GM21528 (cell line): Measurements from ENCODE around the gene MYL12A.

Experiments
- ATAC-seq: cut with Tn5 transposase; IDR thresholded peaks from one replicate; pipeline ENCODE4 v1.9.1; 2021; ENCODE audit warnings: mild to moderate bottlenecking, moderate library complexity; ENCODE audit not compliant: unreplicated experiment, low FRiP score

Gene MYL12A

DNA sequence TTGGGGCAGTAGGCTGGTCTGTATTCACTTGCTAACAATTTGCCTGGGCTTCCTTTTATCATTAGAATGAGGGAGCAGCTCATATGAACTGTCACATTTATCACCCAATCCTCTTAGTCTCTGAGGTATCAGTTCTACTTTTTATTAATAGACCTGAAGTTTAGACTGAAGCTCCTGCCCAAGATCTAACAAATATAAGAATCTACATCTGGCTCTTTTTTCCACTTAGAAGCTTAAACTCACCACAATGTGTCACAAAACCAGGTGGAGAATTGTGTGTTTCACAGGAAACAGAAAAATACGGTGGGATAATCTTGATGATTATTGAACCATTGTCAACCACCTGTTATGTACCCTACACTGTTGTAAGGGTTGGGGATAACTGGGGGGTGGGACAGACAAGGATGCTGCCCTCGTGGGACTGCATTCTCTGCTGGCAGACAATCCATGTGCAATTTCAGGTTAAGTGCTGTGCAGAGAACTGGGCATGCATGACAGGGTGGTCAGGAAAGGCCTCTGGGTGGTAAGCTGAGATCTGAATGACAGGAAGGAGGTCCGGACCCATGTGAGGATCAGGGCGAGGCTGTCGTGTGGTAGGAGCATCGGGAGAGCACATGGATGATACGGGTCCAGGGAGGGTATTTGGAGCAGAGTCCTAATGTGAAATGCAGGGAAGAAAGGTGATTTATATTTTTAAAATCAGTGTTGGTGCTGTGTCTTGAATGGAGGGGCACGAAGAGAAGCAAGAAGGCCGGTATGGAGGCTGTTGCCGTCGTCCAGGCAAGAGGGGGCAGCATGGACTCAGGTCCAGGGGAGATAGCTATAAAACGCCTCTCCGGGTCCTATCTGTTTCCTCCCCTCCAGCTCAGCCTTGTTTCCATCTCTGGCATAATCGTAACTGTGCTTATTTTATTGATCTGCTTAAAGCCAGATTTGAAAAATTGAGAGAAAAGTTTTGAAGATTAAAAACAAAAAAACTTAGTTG, 31.9 kb downstream of the MYL12A start:
- ATAC-seq: peak; percentile 88

GRCh38 chr18:3281456-3282400, 34.1 kb downstream of the MYL12A start:
- ATAC-seq: no peak

DNA sequence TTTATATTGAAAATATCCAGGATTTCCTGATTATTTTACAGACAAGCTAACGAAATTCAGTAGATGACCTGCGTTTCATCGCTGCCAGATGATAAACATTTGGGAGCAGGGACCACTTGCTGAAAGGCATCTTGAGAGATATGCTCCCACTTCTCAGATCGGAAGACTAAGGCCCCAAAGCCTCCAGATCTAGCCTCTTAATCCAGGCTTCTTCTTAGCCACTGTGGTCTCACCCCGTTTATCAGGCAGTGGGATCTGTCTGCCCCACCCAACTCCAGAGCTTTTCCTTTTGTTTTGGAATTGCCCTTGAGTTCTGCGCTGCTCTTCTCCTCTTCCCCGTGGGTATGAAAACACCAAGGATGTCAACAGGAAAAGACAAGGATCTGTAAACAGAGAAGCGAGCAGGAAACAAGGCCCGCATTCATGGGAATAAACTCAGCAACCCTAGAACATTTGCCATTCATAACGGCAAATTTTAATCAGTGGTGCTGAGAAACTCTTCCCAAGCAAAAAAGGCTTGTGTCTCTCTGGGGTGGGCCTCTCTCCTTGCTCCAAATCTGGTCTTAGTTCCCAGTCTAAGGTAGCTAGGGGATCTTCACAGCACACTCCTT, 35.8 kb downstream of the MYL12A start:
- no peak for ATAC-seq

- ATAC-seq: no peak
Measured at GRCh38 chr18:3283908-3284307, 36.3 kb downstream of the MYL12A start.

DNA sequence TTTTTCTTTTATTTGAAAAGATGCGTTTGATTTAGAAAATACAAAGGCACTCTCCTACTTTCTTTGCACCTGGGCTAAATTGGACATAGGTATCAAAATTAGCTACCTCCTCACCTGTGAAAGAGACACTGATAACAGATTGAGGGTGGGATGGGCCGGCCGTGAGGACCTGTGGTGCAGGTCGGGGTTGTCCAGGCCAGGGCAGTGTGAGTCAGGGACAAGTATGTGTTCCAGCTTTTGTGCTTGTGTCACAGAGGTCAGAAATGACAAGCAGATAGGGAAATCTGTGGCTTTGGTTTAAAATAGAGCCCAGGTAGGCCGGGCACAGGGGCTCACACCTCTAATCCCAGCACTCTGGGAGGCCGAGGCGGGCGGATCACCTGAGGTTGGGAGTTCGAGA, 36.9 kb downstream of the MYL12A start:
- ATAC-seq: no peak

DNA sequence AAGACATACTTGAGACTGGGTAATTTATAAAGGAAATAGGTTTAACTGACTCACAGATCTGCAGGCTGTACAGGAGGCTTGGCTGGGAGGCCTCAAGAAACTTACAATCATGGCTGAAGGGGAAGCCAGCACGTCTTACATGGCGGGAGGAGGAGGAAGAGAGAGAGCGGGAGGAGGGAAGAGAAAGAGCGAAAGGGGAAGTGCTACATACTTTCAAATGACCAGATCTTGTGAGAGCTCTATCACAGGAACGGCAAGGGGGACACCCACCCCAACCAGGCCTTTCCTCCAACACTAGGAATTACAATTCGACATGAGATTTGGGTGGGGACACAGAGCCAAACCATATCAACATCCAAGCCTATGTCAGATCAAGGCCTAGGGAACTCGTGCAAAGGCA, 38.6 kb downstream of the MYL12A start:
- no peak for ATAC-seq

DNA sequence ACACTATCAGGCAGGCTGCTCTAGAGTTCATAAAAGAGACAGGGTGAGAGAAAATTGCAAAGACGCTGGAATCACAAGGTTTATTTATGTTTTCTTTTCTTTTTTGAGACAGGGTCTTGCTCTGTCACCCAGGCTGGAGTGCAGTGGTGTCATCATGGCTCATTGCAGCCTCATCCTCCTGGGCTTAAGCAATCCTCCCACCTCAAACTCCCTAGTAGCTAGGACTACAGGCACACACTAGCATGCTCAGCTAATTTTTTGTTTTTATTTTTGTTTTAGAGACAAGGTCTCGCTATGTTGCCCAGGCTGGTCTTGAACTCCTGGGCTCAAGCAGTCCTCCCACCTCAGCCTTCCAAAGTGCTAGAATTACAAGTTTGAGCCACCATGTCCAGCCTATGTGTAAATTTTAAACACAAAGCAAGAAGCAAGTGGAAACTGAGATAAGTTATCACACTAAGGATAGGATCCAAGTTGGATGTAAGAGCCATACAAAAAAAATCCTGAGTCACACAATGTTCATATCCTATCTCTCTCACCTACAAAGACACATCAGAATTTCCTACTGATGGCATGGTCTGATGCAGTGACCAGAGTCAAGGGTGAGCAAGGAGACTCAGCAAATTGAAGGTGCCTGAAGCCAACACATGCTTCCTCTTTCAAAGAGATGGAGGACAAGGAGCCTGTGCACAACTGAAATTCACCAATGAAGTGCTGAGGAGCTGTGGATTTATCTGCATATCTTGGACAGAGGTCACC, 45.8 kb downstream of the MYL12A start:
- ATAC-seq: no peak

- ATAC-seq: no peak
Measured at GRCh38 chr18:3294435-3295080, 47.0 kb downstream of the MYL12A start.

DNA sequence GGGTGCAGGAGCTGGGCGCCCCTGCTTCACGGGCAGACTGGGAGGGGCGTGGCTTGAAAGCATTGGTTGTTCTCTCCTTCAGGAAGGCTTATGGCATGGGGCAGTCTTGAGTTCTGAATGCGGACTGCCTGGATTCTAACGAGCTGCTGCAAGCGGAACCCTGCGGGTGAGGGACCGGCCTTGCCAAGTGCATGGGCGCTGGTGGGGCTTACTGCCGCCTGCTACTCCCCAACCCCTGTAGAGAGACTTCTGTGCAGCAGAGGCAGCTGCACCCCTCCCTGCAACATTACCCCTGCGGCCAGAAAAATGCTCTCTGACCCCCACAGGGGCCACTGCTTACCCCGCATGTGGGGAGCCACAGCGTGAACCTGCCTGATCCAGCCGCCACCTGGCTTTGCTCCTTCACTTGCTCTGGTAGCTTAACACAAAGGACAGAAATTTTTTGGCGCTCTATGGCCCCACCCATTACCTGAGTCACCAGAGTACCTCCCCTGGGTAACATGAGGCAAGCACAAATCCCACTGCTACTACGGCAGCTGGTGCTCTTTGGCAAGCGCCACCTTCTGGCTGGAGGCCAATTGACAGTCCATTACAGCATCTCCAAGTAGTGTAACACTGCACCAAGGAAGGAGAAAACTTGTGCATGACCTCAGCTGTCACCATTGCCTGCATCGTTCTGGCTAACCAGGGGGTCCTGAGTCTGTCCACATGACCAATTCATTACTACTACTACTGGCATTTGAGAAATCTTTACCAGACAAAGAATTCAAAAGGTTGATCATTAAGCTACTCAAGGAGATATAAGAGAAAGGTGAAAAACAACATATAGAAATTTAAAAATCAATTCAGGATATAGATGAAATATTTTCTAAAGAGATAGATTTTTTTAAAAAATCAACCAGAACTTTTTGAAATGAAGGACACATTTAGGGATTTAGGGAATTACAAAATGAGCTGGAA, 49.7 kb downstream of the MYL12A start:
- ATAC-seq: peak; percentile 99

DNA sequence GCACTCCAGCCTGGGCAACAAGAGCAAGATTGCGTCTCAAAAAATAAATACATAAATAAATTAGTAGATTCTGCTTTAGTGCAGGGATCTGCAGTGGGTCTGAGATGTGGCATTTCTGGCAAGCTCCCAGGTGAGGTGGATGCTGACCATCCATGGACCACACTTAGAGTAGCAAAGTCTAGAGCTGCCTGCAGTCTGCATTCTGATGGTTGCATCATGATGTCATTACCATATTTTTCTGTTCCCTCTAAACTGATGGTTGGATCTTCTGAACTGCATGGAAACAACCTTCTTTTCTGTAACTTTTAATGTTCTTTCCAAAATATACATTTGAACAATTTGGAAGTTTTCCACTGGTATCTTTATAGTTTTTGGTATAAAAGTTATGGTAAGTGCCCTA, 57.2 kb downstream of the MYL12A start:
- no peak for ATAC-seq

DNA sequence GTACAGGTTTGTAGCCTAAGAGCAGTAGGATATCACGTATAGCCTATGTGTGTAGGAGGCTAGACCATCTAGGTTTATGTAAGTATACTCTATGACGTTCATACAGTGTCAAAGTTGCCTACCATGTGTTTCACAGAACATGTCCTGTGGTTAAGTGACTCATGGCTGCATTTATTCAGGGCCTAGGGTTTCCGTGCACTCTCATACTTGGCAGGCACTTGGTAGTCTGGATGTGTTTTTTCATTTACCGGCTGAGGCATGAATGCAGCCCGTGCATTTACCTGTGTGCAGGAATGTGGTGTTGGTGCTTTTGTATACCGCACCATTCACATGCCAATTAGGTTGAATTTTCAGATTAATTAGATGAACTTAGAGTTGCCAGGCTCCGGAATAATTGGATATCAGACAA, 57.8 kb downstream of the MYL12A start:
- ATAC-seq: no peak
